Measurements from ENCODE around the gene ID1. TPM values are rescaled to one million over a fixed set of nuclear protein-coding genes. Genes with fewer than 3 reads are reported as not detected.
A peak's percentile ranks its signal among the peaks of the same experiment; 100 is the strongest.

Gene ID1
- total RNA-seq, 1 experiment from 2014 or later = 35.7 TPM

DNA sequence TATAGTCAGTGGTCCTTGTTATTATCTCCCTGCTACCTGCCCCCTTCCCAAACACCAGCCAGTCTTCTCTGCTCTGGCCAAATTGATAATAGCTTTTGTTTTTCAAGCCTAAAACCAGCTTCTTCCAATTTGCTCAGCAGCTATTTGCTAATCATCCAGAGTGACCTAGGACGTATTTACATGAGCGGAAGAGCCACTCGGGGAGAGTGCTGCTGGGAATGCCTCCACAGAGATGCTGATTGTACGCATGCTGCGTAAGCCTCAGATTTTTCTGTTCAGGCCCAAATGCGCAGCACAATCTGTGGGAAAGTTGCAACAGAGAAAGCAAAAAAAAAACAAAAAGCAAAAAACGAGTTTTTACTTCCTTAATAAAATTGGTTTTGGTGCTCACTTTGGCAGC lies 24.4 kb upstream of the ID1 start:
- BruUV-seq (replicated peaks) = no TSS peak
- H3K36me3 Mint-ChIP-seq (ENCODE audit: insufficient read depth, unreplicated experiment) = peaks cover 6% of the 10 kb centered on the region
- DNase-seq (ENCODE audit: unreplicated experiment) = no peak
- no peak overlapping the region for H3K4me3 Mint-ChIP-seq (ENCODE audit: unreplicated experiment)
- TF ChIP-seq CTCF (IDR thresholded peaks at IDR 0.05; ENCODE audit: unreplicated experiment) = no peak
- ChIA-PET CTCF (interaction anchor here (0.6 to 31.0 kb wide), 3 partner anchors 24 to 128 kb away, joined by 3 to 1902 read pairs (median 4); partner anchors contain the start of gene ID1), POLR2A (interaction anchor here (30.6 kb wide), 1 partner anchor 29 kb away, joined by 1321 read pairs; the partner anchor contains the start of gene ID1)
- H3K27ac Mint-ChIP-seq (ENCODE audit: low read depth, unreplicated experiment) = no peak overlapping the region
- no peaks in the 10 kb centered on the region for H3K4me1 Mint-ChIP-seq (ENCODE audit: insufficient read depth, unreplicated experiment)
- H3K27me3 Mint-ChIP-seq (ENCODE audit: insufficient read depth, unreplicated experiment) = no peaks in the 10 kb centered on the region
- intact Hi-C loops (cut with micrococcal nuclease) = no loop called here
- H3K9me3 Mint-ChIP-seq (ENCODE audit: unreplicated experiment) = no peaks in the 10 kb centered on the region

GRCh38 chr20:31581391-31581790 lies 23.7 kb upstream of the ID1 start:
- intact Hi-C loops (cut with micrococcal nuclease) = no loop called here
- BruUV-seq (replicated peaks) = no TSS peak
- H3K4me3 Mint-ChIP-seq (ENCODE audit: unreplicated experiment) = no peak overlapping the region
- no peak for TF ChIP-seq CTCF (IDR thresholded peaks at IDR 0.05; ENCODE audit: unreplicated experiment)
- no peaks in the 10 kb centered on the region for H3K4me1 Mint-ChIP-seq (ENCODE audit: insufficient read depth, unreplicated experiment)
- H3K27ac Mint-ChIP-seq (ENCODE audit: low read depth, unreplicated experiment) = no peak overlapping the region
- no peaks in the 10 kb centered on the region for H3K9me3 Mint-ChIP-seq (ENCODE audit: unreplicated experiment)
- POLR2A ChIA-PET = no interaction called here
- CTCF ChIA-PET = interaction anchor here (0.9 kb wide), 1 partner anchor 32 kb away, joined by 3 read pairs; no protein-coding TSS in a partner anchor
- H3K36me3 Mint-ChIP-seq (ENCODE audit: insufficient read depth, unreplicated experiment) = peaks cover 6% of the 10 kb centered on the region
- no peaks in the 10 kb centered on the region for H3K27me3 Mint-ChIP-seq (ENCODE audit: insufficient read depth, unreplicated experiment)
- DNase-seq (ENCODE audit: unreplicated experiment) = no peak

GRCh38 chr20:31587545-31588389 lies 17.3 kb upstream of the ID1 start:
- no peak for DNase-seq (ENCODE audit: unreplicated experiment)
- H3K27ac Mint-ChIP-seq (ENCODE audit: low read depth, unreplicated experiment) = no peak overlapping the region
- no TSS peak for BruUV-seq (replicated peaks)
- H3K4me1 Mint-ChIP-seq (ENCODE audit: insufficient read depth, unreplicated experiment) = peaks cover 6% of the 10 kb centered on the region
- peaks cover 10% of the 10 kb centered on the region for H3K36me3 Mint-ChIP-seq (ENCODE audit: insufficient read depth, unreplicated experiment)
- no peak for TF ChIP-seq CTCF (IDR thresholded peaks at IDR 0.05; ENCODE audit: unreplicated experiment)
- no peaks in the 10 kb centered on the region for H3K27me3 Mint-ChIP-seq (ENCODE audit: insufficient read depth, unreplicated experiment)
- no peaks in the 10 kb centered on the region for H3K9me3 Mint-ChIP-seq (ENCODE audit: unreplicated experiment)
- CTCF ChIA-PET = interaction anchor here (0.9 to 4.9 kb wide), 11 partner anchors 9 to 46 kb away, joined by 3 to 52 read pairs (median 5); no protein-coding TSS in a partner anchor
- peak overlapping the region; percentile 55 for H3K4me3 Mint-ChIP-seq (ENCODE audit: unreplicated experiment)
- intact Hi-C loops (cut with micrococcal nuclease) = no loop called here
- POLR2A ChIA-PET = interaction anchor here (1.2 to 8.0 kb wide), 5 partner anchors 9 to 25 kb away, joined by 3 to 70 read pairs (median 6); partner anchors contain the start of gene ID1

DNA sequence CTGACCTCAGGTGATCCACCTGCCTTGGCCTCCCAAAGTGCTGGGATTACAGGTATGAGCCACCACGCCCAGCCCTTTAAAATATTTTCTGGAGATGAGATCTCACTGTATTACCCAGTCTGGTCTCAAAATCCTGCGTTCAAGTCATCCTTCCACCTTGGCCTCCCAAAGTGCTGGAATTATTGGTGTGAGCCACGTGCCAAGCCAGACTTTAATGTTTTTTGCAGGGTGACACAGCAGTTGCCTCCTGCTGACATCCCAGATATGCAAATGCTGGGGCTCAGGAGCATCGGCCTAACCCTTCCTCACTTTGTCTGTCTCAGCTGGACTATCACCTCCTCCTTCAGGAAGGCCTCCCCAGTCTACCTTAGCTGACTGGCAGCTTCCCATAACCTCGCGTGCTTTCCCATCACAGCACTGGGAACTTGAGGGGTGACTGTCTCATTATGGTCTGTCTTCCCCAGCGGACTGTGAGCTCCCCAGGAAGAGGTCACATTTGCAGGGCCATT lies 14.3 kb upstream of the ID1 start:
- intact Hi-C loops (cut with micrococcal nuclease) = no loop called here
- POLR2A ChIA-PET = interaction anchor here (0.7 to 8.0 kb wide), 6 partner anchors 13 to 22 kb away, joined by 3 to 236 read pairs (median 6); partner anchors contain the start of gene ID1
- no peaks in the 10 kb centered on the region for H3K9me3 Mint-ChIP-seq (ENCODE audit: unreplicated experiment)
- CTCF ChIA-PET = interaction anchor here (0.5 to 4.8 kb wide), 12 partner anchors 12 to 458 kb away, joined by 3 to 79 read pairs (median 6); no protein-coding TSS in a partner anchor
- H3K27ac Mint-ChIP-seq (ENCODE audit: low read depth, unreplicated experiment) = peak overlapping the region; percentile 27
- H3K36me3 Mint-ChIP-seq (ENCODE audit: insufficient read depth, unreplicated experiment) = peaks cover 24% of the 10 kb centered on the region
- H3K27me3 Mint-ChIP-seq (ENCODE audit: insufficient read depth, unreplicated experiment) = no peaks in the 10 kb centered on the region
- DNase-seq (ENCODE audit: unreplicated experiment) = no peak
- peaks cover 29% of the 10 kb centered on the region for H3K4me1 Mint-ChIP-seq (ENCODE audit: insufficient read depth, unreplicated experiment)
- BruUV-seq (replicated peaks) = no TSS peak
- no peak for TF ChIP-seq CTCF (IDR thresholded peaks at IDR 0.05; ENCODE audit: unreplicated experiment)
- H3K4me3 Mint-ChIP-seq (ENCODE audit: unreplicated experiment) = no peak overlapping the region
